WERI-Rb-1 (cell line): ENCODE measurements around the gene PTPRD.
"Not testable (repeated sequence)": the region's sequence is repeated elsewhere in the genome, so short reads cannot be mapped to it uniquely, and the experiment has no call there.

ENCODE experiments used
- DNase-seq: peaks from one replicate; pipeline ENCODE4 v3.0.0-alpha.2; 2020
- H3K27ac ChIP-seq: fragments of 250-450 bp; sonication (Bioruptor Pico); 2 replicates; pipeline ENCODE4 v1.5.1; 2020; ENCODE audit warnings: mild to moderate bottlenecking, moderate library complexity
- H3K27me3 ChIP-seq: fragments of 250-450 bp; sonication (Bioruptor Pico); 2 replicates; pipeline ENCODE4 v1.5.1; 2021; ENCODE audit warnings: mild to moderate bottlenecking, low read depth, moderate library complexity; ENCODE audit not compliant: insufficient read depth, severe bottlenecking
- H3K36me3 ChIP-seq: fragments of 250-450 bp; sonication (Bioruptor Pico); 2 replicates; pipeline ENCODE4 v1.5.1; 2020; ENCODE audit warnings: mild to moderate bottlenecking, moderate library complexity
- H3K4me3 ChIP-seq: 2 replicates; pipeline ENCODE4 v1.5.1; 2011; ENCODE audit warnings: low read depth, mild to moderate bottlenecking, control low read depth, low read length
- H3K9me3 ChIP-seq: fragments of 250-450 bp; sonication (Bioruptor Pico); 2 replicates; pipeline ENCODE4 v1.5.1; 2021; ENCODE audit warnings: mild to moderate bottlenecking, moderate library complexity; ENCODE audit not compliant: severe bottlenecking
- CTCF ChIP-seq: IDR thresholded peaks from 2 replicates; pipeline ENCODE4 v1.5.1; 2011; ENCODE audit warnings: low read depth, mild to moderate bottlenecking, control low read depth, inconsistent platforms, low read length

PTPRD gene

DNA sequence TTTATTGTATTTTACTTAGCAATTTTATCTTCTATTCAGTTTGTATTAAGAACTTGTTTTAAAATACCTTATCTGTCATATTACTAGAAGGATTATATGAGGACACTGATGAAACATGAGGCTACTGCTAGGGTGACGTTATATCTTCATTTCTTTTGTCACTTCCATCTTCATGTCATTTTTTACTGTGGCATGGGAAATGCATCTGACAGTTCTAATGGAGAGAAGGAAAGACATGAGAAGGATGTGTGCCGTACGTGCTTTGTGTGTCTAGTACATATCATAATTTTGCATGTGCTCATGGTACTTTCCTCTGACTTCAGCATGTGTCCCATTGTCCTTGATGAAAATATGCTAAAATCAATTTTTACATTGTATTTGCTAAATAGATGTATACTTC, 258.2 kb downstream of the PTPRD start:
- no peak for DNase-seq
- Histone ChIP-seq H3K4me3 (no peak overlapping the region), H3K9me3 (no peaks in the 10 kb centered on the region), H3K36me3 (no peaks in the 10 kb centered on the region), H3K27ac (no peak overlapping the region), H3K27me3 (no peaks in the 10 kb centered on the region)
- no peak for TF ChIP-seq CTCF

- not testable (repeated sequence) for H3K27me3 ChIP-seq, H3K9me3 ChIP-seq, DNase-seq, H3K27ac ChIP-seq, H3K4me3 ChIP-seq, H3K36me3 ChIP-seq
Observed at GRCh38 chr9:10345621-10346020, 267.2 kb downstream of the PTPRD start.

- Histone ChIP-seq H3K27ac (no peak overlapping the region), H3K9me3 (no peaks in the 10 kb centered on the region), H3K36me3 (no peaks in the 10 kb centered on the region), H3K4me3 (no peak overlapping the region), H3K27me3 (no peaks in the 10 kb centered on the region)
- DNase-seq = no peak
- TF ChIP-seq CTCF = no peak
Observed at GRCh38 chr9:10341057-10341456, 271.7 kb downstream of the PTPRD start.

DNA sequence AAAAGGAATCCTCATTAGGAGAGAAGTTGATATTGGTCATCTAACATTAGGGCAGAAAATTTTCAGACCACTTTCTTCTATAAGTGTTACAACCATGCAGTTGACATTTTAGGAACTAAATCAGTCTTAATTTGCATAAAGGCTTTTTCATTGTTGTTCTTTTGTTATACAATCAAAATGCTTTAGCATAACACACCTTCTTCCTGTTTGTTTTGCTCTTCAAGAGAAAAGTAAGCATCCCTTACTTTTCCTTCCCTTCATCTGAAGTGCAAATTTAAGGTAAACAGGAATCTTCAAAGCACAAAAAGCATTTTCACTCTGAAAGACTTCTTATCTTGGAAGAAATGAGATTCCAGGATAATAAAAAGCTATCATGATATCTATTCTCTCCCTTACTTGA, 273.6 kb downstream of the PTPRD start:
- H3K27ac ChIP-seq = no peak overlapping the region
- no peaks in the 10 kb centered on the region for H3K9me3 ChIP-seq
- DNase-seq = no peak
- TF ChIP-seq CTCF = no peak
- H3K4me3 ChIP-seq = no peak overlapping the region
- no peaks in the 10 kb centered on the region for H3K27me3 ChIP-seq
- H3K36me3 ChIP-seq = no peaks in the 10 kb centered on the region

DNA sequence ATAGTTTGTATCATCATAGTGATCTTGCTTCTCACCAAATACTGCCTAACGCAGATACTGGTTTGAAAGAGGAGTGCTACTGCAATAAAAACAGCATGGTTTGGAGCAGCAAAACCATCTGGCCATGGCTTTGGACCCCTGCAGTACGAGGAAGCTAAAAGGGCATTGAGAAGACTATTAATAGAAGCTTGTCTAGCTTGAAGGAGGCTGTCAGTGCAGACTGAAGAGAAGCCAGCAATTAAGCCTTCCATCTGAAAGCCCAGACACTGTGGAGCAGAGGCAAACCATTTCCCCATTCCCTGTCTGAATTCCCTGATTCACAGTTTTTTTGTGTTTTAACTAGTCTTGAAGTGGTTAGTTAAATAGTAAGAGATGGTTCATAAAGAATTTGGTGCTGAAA, 281.6 kb downstream of the PTPRD start:
- no peak overlapping the region for H3K4me3 ChIP-seq
- no peaks in the 10 kb centered on the region for H3K36me3 ChIP-seq
- H3K9me3 ChIP-seq = no peaks in the 10 kb centered on the region
- TF ChIP-seq CTCF = no peak
- H3K27me3 ChIP-seq = no peaks in the 10 kb centered on the region
- peak overlapping the region; percentile 38; the same call in 1 of the 2 replicates for H3K27ac ChIP-seq
- peak; percentile 35 for DNase-seq

- no peak for DNase-seq
- H3K36me3 ChIP-seq = no peaks in the 10 kb centered on the region
- no peak for TF ChIP-seq CTCF
- no peaks in the 10 kb centered on the region for H3K27me3 ChIP-seq
- no peak overlapping the region for H3K4me3 ChIP-seq
- no peaks in the 10 kb centered on the region for H3K9me3 ChIP-seq
- no peak overlapping the region for H3K27ac ChIP-seq
Observed at GRCh38 chr9:10282084-10282483, 330.7 kb downstream of the PTPRD start.
